Stimulated activated CD4-positive, alpha-beta T cell treated with anti-CD3 and anti-CD28 coated beads, TNF-alpha, amount 100 ng/mL, for 24 hours (primary cell): ENCODE measurements around the gene SUV39H1.
"Not testable (repeated sequence)": the region's sequence is repeated elsewhere in the genome, so short reads cannot be mapped to it uniquely, and the experiment has no call there.

Experiments
- DNase-seq, 3 experiments: peaks; one replicate each; pipeline ENCODE4 v3.0.0-alpha.2; 2020; ENCODE audit warnings: low read depth in 3 of 3

SUV39H1 gene, protein sequence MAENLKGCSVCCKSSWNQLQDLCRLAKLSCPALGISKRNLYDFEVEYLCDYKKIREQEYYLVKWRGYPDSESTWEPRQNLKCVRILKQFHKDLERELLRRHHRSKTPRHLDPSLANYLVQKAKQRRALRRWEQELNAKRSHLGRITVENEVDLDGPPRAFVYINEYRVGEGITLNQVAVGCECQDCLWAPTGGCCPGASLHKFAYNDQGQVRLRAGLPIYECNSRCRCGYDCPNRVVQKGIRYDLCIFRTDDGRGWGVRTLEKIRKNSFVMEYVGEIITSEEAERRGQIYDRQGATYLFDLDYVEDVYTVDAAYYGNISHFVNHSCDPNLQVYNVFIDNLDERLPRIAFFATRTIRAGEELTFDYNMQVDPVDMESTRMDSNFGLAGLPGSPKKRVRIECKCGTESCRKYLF

DNA sequence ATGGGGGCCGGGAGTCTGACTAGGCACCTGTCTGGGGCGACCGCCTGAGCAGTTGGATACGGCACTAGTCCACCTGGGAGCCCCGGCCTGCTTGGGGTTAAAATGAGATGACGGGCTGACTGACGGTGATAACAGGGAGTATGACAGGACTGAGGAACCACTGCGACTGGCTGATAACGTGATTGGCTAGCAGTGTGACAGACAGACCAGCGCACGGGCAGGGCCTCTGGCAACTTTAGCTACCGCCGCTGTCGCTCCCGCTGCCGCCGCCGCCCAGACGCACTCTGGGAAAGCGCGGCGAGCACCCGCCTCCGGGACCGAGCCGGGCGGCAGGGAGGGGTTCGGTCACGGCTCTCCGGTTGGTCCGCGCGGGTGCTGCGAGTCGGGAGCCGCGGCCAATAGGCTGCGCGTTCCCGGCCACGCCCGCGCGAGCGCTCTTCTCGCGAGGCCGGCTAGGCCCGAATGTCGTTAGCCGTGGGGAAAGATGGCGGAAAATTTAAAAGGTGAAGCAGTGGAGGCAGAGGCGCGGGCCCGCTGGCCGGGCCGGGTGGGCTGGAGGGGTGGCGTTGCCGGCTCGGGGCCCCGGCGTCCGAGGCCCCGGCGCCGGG, at the start of gene SUV39H1:
SUV39H1 (plus strand) TSS at position 434 of the 608 bp plus-strand sequence; CDS start at position 485, 51 bp downstream.
- peak; percentile 61 to 79 (median 61) for DNase-seq

DNA sequence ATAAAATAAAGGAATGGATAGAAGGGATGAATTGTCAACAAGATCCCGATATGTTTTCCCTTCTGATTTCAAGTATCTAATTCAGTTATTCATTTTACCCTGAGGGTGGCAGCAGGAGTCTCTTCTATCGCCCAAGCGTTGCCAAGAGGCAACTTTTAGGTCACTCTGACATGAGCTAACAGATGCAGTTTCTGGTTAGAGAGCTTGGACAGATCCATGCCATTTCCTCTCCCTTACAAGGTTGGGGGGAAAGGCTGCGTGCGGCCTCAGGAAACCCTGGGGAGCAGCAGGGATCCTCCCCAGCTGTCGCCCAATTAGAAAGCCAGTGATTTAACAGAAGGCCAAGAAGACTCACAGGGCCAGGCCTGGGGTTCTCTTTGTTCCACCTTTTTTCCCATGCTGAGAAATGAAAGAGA, 48.2 kb upstream of the SUV39H1 start:
- peak in 2 of 3 experiments; percentile 1 to 8 for DNase-seq

DNA sequence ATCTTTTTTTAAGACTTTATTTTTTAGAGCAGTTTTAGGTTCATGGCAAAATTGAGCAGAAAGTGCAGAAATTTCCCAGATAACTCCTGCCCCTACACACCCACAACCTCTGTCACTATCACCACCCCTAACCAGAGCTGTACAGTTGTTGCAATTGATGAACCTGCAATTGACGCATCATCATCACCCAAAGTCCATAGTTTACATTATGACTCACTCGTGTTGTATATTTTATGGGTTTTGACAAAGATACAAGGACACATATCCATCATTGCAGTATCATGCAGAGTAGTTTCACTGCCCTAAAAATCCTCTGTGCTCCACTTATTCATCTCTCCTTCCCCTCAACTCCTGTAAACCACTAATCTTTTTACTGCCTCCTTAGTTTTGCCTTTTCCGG, 47.4 kb upstream of the SUV39H1 start:
- no peak for DNase-seq

DNA sequence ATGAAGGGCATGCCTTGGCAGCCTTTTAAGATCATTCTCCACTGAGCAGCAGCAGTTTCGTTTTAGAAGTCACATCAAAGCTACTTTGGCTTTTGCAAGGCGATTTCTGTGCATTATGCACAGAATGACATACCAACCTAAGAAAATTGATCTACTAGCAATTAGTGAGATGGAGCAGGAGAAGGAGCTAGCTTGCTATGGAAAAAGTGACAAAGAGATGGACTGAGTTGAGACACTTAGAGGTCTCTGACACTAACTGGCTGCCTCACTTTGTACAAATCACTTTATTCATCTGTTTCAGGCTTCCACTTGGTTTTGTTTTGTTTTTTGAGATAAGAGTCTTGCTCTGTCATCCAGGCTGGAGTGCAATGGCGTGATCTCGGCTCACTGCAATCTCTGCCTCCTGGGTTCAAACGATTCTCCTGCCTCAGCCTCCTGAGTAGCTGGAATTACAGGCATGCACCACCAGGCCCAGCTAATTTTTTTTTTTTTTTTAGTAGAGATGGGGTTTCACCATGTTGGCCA, 44.4 kb upstream of the SUV39H1 start:
- DNase-seq: not testable (repeated sequence)

DNA sequence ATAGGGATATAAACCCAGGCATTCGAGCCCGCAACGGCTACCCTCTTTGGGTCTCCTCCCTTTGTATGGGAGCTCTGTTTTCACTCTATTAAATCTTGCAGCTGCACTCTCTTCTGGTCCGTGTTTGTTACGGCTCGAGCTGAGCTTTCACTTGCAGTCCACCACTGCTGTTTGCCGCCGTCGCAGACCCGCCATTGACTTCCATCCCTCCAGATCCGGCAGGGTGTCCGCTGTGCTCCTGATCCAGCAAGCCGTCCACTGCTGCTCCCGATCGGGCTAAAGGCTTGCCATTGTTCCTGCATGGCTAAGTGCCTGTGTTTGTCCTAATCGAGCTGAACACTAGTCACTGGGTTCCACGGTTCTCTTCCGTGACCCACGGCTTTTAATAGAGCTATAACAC, 41.8 kb upstream of the SUV39H1 start:
- DNase-seq: not testable (repeated sequence)

DNA sequence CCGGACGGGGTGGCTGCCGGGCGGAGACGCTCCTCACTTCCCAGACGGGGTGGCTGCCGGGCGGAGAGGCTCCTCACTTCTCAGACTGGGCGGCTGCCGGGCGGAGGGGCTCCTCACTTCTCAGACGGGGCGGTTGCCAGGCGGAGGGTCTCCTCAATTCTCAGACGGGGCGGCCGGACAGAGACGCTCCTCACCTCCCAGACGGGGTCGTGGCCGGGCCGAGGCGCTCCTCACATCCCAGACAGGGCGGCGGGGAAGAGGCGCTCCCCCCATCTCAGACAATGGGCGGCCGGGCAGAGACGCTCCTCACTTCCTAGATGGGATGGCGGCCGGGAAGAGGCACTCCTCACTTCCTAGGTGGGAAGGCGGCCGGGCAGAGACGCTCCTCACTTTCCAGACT, 36.8 kb upstream of the SUV39H1 start:
- DNase-seq: not testable (repeated sequence)

DNA sequence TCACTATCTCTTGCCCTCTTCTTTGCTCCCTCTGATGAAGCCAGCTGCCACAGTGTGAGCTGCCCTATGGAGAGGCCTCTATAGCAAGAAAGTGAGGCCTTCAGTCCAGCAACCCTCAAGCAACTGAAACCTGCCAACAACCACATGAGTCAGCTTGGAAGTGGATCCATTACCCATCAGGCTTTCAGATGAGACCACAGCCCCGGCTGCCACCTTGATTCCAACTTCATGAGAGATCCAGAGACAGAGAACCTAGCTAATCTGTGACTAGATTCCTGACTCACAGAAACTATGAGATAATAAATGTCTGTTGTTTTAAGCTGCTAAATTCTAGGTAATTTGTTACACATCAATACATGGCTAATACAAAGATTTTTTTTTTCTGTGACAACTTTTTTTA, 33.3 kb upstream of the SUV39H1 start:
- DNase-seq: no peak

DNA sequence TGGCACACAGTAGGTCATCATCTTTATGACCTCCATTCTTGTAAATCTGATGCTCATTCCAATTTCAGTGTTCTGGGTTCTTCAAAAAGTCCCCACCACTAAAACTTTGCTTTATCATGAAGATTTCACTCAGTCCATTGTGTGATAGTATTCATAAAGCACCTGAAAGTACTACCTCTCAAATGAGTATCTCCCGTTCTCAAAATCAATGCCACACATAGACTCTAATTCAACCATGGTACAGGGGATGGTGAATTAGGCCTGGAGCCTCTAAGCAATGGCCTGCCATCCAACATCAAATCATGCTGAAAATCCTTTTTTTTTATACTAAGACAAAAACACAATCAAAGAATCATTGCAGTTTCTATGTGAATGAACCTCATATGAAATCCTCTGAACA, 32.4 kb upstream of the SUV39H1 start:
- no peak for DNase-seq

DNA sequence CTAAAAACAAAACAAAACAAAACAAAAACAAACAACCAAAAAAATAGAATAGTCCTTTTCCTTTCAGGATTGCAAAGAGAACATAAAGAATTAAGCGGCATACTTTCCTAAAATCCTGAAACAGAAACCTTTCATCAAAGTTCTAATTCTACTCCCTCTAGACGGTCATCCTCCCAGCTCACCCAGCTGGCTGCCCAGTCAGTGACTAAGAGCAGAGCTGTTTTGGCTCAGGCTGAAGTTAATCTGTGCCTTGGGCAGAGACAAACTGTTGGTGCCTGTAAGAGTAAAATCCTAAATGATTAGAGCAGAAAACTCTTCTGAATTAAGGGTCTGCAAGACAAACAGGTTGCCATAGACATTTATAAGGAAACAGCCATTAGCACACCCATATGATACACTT, 30.5 kb upstream of the SUV39H1 start:
- DNase-seq: no peak

DNA sequence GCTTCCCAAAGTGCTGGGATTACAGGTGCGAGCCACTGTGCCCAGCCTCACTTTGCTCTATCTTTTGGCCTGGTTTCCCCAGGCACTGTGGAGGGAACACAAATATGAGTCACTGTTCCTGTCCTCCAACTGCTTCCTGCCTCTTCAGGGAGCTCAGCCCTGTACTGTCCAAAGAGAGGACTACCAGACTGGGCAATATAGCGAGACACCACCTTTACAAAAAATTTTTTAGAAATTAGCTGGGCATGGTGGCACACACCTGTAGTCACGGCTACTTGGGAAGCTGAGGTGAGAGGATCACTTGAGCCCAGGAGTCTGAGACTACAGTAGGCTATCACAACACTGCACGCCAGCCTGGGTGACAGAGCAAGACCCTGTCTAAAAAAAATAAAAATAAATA, 29.9 kb upstream of the SUV39H1 start:
- DNase-seq: no peak

DNA sequence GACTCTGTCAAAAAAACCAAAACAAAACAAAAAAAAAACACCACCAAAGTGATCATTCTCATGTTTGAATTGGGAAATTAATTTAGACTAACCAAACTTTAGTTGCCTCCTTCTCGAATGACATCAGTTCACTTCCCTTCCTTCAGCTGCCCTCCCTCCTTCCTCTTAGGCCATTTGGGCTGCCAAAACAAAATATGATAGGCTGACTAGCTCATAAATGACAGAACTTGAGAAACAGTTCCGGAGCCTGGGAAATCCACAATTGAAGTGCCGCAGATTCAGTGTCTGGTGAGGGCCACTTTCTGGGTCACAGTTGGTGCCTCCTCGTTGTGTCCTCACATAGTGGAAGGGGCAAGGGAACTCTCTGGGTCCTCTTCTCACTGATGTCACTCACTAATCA, 29.0 kb upstream of the SUV39H1 start:
- no peak for DNase-seq

DNA sequence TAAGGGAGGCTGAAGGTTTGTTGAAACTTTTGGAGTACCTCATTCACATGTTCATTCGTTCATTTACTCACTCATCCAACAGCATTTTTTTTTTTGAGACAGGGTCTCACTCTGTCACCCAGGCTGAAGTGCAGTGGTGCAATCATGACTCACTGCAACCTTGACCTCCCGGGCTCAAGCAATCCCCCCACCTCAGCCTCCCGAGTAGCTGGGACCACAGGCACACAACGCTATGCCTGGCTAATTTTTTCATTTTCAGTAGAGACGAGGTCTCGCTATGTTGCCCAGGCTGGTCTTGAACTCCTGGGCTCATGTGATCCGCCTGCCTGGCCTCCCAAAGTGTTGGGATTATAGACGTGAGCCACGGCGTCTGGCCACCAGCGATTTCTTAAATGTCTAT, 28.3 kb upstream of the SUV39H1 start:
- not testable (repeated sequence) for DNase-seq

DNA sequence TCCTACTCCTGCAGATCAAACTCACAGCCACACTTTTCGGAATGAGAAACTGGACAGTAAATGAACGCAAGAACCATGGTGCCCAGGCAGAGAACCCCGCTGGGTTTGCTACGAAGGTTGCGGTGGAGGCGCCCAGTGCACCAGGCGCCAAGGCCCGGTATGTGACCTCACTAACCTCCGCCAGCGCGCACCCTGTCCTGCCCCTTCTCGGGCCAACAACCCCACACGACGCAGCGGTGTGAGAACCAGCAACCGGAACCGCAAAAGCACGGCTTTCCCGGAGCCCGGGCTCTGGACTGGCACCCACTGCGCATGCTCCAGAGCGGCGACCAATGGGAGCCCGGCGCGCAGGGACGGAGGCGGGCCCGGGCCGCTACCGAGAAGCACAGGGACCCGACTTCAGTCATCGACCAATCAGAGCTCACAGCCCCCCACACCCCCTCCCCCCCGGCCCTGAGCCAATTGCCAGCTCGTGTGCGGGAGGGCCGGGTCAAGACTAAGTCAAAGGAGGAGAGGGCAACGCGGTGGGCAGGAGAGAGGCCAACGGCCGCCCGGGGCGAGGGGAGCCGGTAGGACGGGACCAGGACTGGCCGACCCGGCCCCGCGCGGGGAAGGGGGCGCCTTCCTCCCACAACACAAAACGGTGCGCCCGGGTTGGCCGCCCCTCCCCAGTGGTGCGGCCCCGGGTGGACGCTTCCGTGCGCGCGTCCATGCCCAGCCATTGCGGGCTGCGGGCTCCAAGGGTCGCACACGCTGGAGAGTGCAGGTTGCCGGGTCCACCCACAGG, 20.2 kb upstream of the SUV39H1 start:
- DNase-seq: peak; percentile 73 to 87 (median 76)

DNA sequence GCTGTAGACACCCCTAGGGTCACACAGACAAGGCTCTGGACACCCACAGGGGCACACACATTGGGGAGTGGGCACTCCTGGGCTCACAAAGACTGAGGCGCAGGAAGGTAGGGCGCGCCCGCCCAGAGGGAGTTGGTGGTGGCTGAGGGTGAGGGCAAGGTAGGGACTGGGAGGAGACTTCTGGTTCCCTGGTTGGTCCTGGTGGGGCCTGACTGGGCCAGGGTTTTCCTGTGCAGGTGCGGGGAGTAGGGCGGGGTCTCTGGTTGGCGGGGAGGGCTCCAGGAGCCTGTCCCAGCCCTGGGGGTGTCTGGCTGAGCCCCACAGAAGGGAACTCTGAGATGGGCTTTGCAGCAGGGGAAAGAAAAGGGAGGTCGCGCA, 19.7 kb upstream of the SUV39H1 start:
- no peak for DNase-seq

DNA sequence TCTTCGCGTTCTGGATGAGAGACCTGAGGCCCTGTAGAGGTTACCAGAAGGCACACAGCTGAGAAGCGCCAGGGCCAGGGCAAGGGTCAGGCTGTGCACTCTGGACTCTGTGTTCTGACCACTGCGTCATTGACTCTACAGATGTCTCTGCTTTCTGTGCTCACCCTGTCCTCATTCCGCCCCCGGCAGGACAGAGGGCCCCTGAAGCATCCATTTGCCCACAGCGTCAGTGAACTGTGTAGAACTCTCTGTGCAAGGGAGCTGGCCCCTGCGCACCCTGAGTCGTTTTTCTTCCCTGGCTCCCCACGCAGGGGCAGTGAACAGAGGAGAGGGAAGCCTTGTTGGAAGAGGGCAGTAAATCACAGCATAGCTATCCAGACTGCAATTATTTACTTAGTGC, 19.0 kb upstream of the SUV39H1 start:
- no peak for DNase-seq

DNA sequence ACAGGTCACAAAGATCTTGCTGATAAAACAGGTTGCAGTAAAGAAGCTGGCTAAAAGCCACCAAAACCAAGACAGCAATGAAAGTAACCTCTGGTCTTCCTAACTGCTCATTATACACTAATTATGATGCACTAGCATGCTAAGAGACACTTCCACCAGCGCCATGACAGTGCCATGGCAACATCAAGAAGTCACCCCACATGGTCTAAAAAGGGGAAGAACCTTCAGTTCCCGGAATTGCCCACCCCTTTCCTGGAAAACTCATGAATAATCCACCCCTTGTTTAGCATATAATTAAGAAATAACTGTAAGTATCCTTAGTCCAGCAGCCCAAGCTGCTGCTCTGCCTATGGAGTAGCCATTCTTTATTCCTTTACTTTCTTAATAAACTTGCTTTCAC, 16.1 kb upstream of the SUV39H1 start:
- DNase-seq: not testable (repeated sequence)

DNA sequence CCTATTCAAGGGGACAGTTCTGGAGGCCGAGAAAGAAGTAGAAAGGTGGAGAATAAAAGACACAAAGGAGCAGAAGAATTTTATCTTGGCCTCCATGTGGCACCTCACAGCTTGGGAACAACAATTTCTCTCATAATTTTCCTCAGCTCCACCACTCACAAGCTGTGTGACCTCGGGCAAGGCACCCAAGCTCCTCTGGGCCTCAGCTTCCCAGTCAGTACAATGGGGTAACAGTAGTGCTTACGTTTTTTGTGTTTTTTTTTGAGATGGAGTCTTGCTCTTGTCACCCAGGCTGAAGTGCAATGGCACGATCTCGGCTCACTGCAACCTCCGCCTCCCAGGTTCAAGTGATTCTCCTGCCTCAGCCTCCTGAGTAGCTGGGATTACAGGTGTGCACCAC, 15.6 kb upstream of the SUV39H1 start:
- DNase-seq: not testable (repeated sequence)

DNA sequence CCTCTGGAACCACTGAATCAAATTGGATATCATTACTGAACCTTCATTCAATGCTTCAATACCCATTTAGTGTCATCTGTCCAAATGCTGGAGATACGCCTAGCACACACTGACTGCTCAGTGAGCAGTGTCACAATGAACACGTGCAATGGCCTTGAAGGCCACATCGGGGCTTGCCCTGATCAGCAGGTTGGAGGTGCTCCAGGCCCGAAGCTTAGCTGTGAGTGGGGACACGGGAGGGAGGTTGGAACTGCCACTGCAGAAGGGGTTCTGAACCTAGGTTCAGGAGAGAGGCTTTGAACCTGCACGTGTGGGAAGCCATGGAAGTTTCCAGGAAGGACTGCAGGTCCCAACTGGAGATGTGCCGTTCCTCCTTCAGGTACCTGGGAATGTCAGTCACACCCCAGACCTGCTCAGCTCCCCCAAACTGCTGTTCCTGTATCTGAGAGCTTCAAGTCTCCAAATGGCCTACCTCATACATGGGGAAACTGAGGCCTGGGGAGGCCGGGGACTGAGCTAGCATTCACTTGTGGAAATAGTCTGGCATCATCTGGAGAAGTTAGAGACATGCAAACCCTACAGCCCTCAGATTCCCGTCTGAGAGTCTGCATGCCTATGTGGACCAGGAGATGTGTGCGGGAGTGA, 14.9 kb upstream of the SUV39H1 start:
- DNase-seq: no peak

DNA sequence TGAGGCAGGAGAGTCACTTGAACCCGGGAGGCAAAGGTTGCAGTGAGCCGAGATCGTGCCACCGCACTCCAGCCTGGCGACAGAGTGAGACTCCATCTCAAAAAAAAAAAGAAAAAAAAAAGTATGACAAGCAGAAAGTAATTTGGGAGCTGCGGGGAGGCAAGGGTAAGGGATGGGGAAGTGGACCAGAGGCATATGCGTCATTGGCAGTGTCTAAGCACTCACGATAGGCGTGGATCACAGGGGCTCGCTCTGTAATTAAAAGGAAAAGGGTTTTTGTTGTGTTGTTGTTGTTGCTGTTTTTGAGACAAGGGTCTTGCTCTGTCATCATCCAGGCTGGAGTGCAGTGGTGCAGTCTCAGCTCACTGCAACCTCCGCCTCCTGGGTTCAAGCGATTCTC, 13.7 kb upstream of the SUV39H1 start:
- DNase-seq: not testable (repeated sequence)

DNA sequence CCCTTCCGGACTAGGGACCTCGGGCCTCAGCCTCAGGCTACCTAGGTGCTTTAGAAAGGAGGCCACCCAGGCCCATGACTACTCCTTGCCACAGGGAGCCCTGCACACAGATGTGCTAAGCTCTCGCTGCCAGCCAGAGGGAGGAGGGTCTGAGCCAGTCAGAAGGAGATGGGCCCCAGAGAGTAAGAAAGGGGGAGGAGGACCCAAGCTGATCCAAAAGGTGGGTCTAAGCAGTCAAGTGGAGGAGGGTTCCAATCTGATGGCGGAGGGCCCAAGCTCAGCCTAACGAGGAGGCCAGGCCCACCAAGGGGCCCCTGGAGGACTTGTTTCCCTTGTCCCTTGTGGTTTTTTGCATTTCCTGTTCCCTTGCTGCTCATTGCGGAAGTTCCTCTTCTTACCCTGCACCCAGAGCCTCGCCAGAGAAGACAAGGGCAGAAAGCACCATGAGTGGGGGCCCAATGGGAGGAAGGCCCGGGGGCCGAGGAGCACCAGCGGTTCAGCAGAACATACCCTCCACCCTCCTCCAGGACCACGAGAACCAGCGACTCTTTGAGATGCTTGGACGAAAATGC, 13.0 kb upstream of the SUV39H1 start, which contains the start of gene WAS:
WAS (plus strand) TSS at position 389 of the 572 bp plus-strand sequence; CDS start at position 444, 55 bp downstream.
- DNase-seq: peak in 2 of 3 experiments; percentile 21 to 33

DNA sequence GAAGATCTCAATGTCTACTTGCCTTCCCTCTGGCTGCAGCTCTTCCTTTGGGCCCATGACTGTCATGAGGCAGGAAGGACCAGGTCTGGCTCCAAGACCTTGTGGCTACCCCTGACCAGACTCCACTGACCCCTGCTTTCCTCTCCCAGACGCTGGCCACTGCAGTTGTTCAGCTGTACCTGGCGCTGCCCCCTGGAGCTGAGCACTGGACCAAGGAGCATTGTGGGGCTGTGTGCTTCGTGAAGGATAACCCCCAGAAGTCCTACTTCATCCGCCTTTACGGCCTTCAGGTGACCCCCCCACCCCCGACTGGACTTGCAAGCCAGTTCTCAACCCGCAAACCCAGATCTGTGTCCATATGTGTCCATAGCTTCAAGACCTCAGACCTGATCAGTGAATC, 12.4 kb upstream of the SUV39H1 start:
- DNase-seq: no peak
